HepG2 (cell line): ENCODE measurements around the gene SLC2A8. TPM values are rescaled to one million over a fixed set of nuclear protein-coding genes. Genes with fewer than 3 reads are reported as not detected.

Experiments
- AHR ChIP-seq: IDR thresholded peaks from 2 replicates; pipeline ENCODE4 v1.6.1; 2018; ENCODE audit warnings: missing genetic modification reagents, missing compliant biosample characterization
- DPF2 ChIP-seq: sonication (generic); formaldehyde crosslinking; IDR thresholded peaks from 2 replicates; pipeline ENCODE4 v1.4.0; 2020; ENCODE audit warnings: mild to moderate bottlenecking, low read depth, missing genetic modification reagents, borderline replicate concordance
- ESRRA ChIP-seq: sonication (generic); formaldehyde crosslinking; IDR thresholded peaks from 2 replicates; pipeline ENCODE4 v1.5.1; 2020; ENCODE audit warnings: mild to moderate bottlenecking, low read depth, missing genetic modification reagents
- HIVEP1 ChIP-seq: sonication (generic); formaldehyde crosslinking; IDR thresholded peaks from 2 replicates; pipeline ENCODE4 v1.4.0; 2020; ENCODE audit warnings: mild to moderate bottlenecking, missing genetic modification reagents
- HOXA5 ChIP-seq: sonication (generic); formaldehyde crosslinking; IDR thresholded peaks from 2 replicates; pipeline ENCODE4 v1.4.0; 2020; ENCODE audit warnings: missing genetic modification reagents
- MAFK ChIP-seq, 2 experiments: IDR thresholded peaks in 1 of 2; conservative IDR thresholded peaks in 1 of 2; 2 replicates each; pipeline ENCODE4 v1.6.1; 2011; ENCODE audit warnings: improper control_type of control experiment in 2 of 2, low read length in 2 of 2
- NAIF1 ChIP-seq: sonication (generic); formaldehyde crosslinking; IDR thresholded peaks from 2 replicates; pipeline ENCODE4 v1.5.0; 2020; ENCODE audit warnings: mild to moderate bottlenecking, missing genetic modification reagents, borderline replicate concordance
- PAF1 ChIP-seq: IDR thresholded peaks from 2 replicates; pipeline ENCODE4 v1.6.1; 2016; ENCODE audit warnings: missing genetic modification reagents, missing compliant biosample characterization
- RCOR2 ChIP-seq: IDR thresholded peaks from 2 replicates; pipeline ENCODE4 v1.6.1; 2016; ENCODE audit warnings: missing biosample characterization, missing genetic modification reagents
- RXRB ChIP-seq: IDR thresholded peaks from 2 replicates; pipeline ENCODE4 v1.6.1; 2016; ENCODE audit warnings: borderline replicate concordance, missing genetic modification reagents, missing compliant biosample characterization
- SIX4 ChIP-seq: sonication (generic); formaldehyde crosslinking; IDR thresholded peaks from 2 replicates; pipeline ENCODE4 v1.4.0; 2020; ENCODE audit warnings: missing genetic modification reagents
- TBP ChIP-seq: sonication (generic); formaldehyde crosslinking; IDR thresholded peaks from 2 replicates; pipeline ENCODE4 v1.5.0; 2020; ENCODE audit warnings: missing genetic modification reagents
- ZBTB4 ChIP-seq: sonication (generic); formaldehyde crosslinking; IDR thresholded peaks from 2 replicates; pipeline ENCODE4 v1.4.0; 2020; ENCODE audit warnings: missing genetic modification reagents, mild to moderate bottlenecking, borderline replicate concordance
- ZNF572 ChIP-seq: sonication (generic); formaldehyde crosslinking; IDR thresholded peaks from 2 replicates; pipeline ENCODE4 v1.5.1; 2020; ENCODE audit warnings: mild to moderate bottlenecking, missing genetic modification reagents
- ZNF687 ChIP-seq: sonication (generic); formaldehyde crosslinking; IDR thresholded peaks from 2 replicates; pipeline ENCODE4 v1.5.1; 2020; ENCODE audit warnings: mild to moderate bottlenecking, missing genetic modification reagents, moderate library complexity
- ZNF772 ChIP-seq: sonication (generic); formaldehyde crosslinking; IDR thresholded peaks from 2 replicates; pipeline ENCODE4 v1.5.0; 2020; ENCODE audit warnings: mild to moderate bottlenecking, missing genetic modification reagents
- ZNF776 ChIP-seq: sonication (generic); formaldehyde crosslinking; IDR thresholded peaks from 2 replicates; pipeline ENCODE4 v1.4.0; 2020; ENCODE audit warnings: mild to moderate bottlenecking, missing genetic modification reagents
- polyA plus RNA-seq, 8 experiments: library from polyadenylated mRNA; depleted of rRNA in 3 of 8; stranded (reverse) in 7 of 8; unstranded in 1 of 8; fragments of >200 nt; fragmentation: Illumina TruSeq in 4 of 8; extraction: Trizol in 4 of 8; gene quantifications; 2 replicates each; pipeline versions ENCODE4 v1.2.1 to v1.2.3, GENCODE V29; 2011 to 2016; ENCODE audit warnings: low read depth in 4 of 8, missing spikeins in 1 of 8, mixed read lengths in 1 of 8; ENCODE audit not compliant: insufficient read depth in 1 of 8
- total RNA-seq, 5 experiments: library from RNA; depleted of rRNA; stranded (reverse); fragments of >200 nt; fragmentation: Illumina TruSeq; extraction: Trizol; gene quantifications; 2 replicates each; pipeline ENCODE4 v1.2.3, GENCODE V29; 2016; ENCODE audit warnings: low read depth in 1 of 5
- TF ChIP-seq, protein P1 (sequence below): sonication (generic); formaldehyde crosslinking; IDR thresholded peaks from 2 replicates; pipeline ENCODE4 v1.4.0; 2020; ENCODE audit warnings: mild to moderate bottlenecking, missing genetic modification reagents
- TF ChIP-seq, protein P2 (sequence below): sonication (generic); formaldehyde crosslinking; IDR thresholded peaks from 2 replicates; pipeline ENCODE4 v1.4.0; 2020; ENCODE audit warnings: missing genetic modification reagents, borderline replicate concordance

Gene SLC2A8
- total and polyA plus RNA-seq, 2 of the 13 experiments (the other 11 are each of a cell fraction or from before 2014, with no cell fraction given) = 22.6 to 48.6 TPM

DNA sequence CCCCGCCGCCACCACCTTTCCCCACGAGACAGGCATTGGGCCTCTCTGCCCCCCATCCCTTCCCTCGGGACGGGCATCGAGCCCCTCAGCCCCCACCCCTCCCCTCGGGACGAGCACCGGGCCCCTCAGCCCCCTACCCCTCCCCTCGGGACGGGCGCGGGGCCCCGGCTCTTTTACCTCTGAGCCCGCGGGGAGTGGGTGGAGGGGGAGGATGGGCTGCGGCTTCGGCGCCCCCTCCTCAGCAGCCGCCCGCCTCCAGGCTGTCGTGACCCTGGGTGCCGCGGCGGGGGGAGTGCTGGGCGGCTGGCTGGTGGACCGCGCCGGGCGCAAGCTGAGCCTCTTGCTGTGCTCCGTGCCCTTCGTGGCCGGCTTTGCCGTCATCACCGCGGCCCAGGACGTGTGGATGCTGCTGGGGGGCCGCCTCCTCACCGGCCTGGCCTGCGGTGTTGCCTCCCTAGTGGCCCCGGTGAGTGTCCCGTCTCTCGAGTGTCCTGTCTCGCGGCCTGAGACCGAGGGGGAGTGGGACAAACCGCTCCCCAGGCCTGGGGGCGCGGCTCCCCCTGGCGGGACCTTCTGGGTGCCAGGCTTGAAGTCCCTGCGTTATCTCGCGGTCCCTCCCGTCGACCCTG lies 791 bp downstream of the SLC2A8 start (continued):
- TF ChIP-seq ZNF687 (CRISPR knock-in tag) (peak; percentile 36; the same call in 1 of the 2 replicates), ZNF572 (CRISPR knock-in tag) (no peak; the same call in 1 of the 2 replicates), SIX4 (CRISPR knock-in tag) (no peak), ZBTB4 (CRISPR knock-in tag) (no peak), RCOR2 (no peak), ZNF772 (no peak; the same call in 1 of the 2 replicates), DPF2 (CRISPR knock-in tag) (no peak), RXRB (CRISPR knock-in tag) (peak; percentile 49; the same call in 1 of the 2 replicates), HIVEP1 (CRISPR knock-in tag) (no peak), AHR (CRISPR knock-in tag) (no peak), ZNF776 (CRISPR knock-in tag) (no peak), HOXA5 (CRISPR knock-in tag) (no peak), NAIF1 (no peak), ESRRA (CRISPR knock-in tag) (no peak), PAF1 (CRISPR knock-in tag) (no peak), MAFK (conservative IDR thresholded peaks at IDR 0.05 in 1 of 2, IDR thresholded peaks at IDR 0.05 in 1 of 2; ENCODE audit: low read length in 2 of 2) (no peak), TBP (CRISPR knock-in tag) (no peak)
- TF ChIP-seq, protein P1, sequence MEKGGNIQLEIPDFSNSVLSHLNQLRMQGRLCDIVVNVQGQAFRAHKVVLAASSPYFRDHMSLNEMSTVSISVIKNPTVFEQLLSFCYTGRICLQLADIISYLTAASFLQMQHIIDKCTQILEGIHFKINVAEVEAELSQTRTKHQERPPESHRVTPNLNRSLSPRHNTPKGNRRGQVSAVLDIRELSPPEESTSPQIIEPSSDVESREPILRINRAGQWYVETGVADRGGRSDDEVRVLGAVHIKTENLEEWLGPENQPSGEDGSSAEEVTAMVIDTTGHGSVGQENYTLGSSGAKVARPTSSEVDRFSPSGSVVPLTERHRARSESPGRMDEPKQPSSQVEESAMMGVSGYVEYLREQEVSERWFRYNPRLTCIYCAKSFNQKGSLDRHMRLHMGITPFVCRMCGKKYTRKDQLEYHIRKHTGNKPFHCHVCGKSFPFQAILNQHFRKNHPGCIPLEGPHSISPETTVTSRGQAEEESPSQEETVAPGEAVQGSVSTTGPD (CRISPR knock-in tag) = no peak
- TF ChIP-seq, protein P2, sequence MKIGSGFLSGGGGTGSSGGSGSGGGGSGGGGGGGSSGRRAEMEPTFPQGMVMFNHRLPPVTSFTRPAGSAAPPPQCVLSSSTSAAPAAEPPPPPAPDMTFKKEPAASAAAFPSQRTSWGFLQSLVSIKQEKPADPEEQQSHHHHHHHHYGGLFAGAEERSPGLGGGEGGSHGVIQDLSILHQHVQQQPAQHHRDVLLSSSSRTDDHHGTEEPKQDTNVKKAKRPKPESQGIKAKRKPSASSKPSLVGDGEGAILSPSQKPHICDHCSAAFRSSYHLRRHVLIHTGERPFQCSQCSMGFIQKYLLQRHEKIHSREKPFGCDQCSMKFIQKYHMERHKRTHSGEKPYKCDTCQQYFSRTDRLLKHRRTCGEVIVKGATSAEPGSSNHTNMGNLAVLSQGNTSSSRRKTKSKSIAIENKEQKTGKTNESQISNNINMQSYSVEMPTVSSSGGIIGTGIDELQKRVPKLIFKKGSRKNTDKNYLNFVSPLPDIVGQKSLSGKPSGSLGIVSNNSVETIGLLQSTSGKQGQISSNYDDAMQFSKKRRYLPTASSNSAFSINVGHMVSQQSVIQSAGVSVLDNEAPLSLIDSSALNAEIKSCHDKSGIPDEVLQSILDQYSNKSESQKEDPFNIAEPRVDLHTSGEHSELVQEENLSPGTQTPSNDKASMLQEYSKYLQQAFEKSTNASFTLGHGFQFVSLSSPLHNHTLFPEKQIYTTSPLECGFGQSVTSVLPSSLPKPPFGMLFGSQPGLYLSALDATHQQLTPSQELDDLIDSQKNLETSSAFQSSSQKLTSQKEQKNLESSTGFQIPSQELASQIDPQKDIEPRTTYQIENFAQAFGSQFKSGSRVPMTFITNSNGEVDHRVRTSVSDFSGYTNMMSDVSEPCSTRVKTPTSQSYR (CRISPR knock-in tag) = no peak
